Eye (tissue), 1 donor: ENCODE data around the gene HSPE1.
"Not testable (repeated sequence)": the region's sequence is repeated elsewhere in the genome, so short reads cannot be mapped to it uniquely, and the experiment has no call there.

Experiments used
- DNase-seq: peaks from one replicate; pipeline ENCODE4 v3.0.0-alpha.2; 2015

Gene HSPE1

GRCh38 chr2:197499594-197500502 lies at the start of gene HSPE1, which contains the start of gene HSPD1:
TSS of gene HSPE1 (plus strand) at chr2:197500379. CDS start at chr2:197500437, 58 bp downstream.
TSS of gene HSPD1 (minus strand) at chr2:197499840. CDS start at chr2:197498848, 992 bp downstream.
- peak; percentile 100 for DNase-seq

GRCh38 chr2:197450465-197450864 lies 49.7 kb upstream of the HSPE1 start:
- no peak for DNase-seq

- not testable (repeated sequence) for DNase-seq
Observed at GRCh38 chr2:197450935-197451358, 49.2 kb upstream of the HSPE1 start.

GRCh38 chr2:197452754-197453122 lies 47.4 kb upstream of the HSPE1 start:
- no peak for DNase-seq

GRCh38 chr2:197453123-197453913 lies 46.9 kb upstream of the HSPE1 start, which contains the start of gene COQ10B:
TSS of gene COQ10B (plus strand) at chr2:197453552. CDS start at chr2:197453561, 9 bp downstream.
- DNase-seq: peak; percentile 99

- no peak for DNase-seq
Observed at GRCh38 chr2:197453914-197454398, 46.2 kb upstream of the HSPE1 start.

GRCh38 chr2:197454923-197455322 lies 45.3 kb upstream of the HSPE1 start:
- DNase-seq: no peak

- no peak for DNase-seq
Observed at GRCh38 chr2:197455428-197455827, 44.8 kb upstream of the HSPE1 start.

GRCh38 chr2:197460649-197461048 lies 39.5 kb upstream of the HSPE1 start:
- DNase-seq: no peak

GRCh38 chr2:197461057-197461456 lies 39.1 kb upstream of the HSPE1 start:
- no peak for DNase-seq

- no peak for DNase-seq
Observed at GRCh38 chr2:197464175-197464574, 36.0 kb upstream of the HSPE1 start.

GRCh38 chr2:197472166-197472565 lies 28.0 kb upstream of the HSPE1 start:
- DNase-seq: no peak

- no peak for DNase-seq
Observed at GRCh38 chr2:197477797-197478196, 22.4 kb upstream of the HSPE1 start.

GRCh38 chr2:197480165-197481036 lies 19.8 kb upstream of the HSPE1 start:
- no peak for DNase-seq

GRCh38 chr2:197484248-197484647 lies 15.9 kb upstream of the HSPE1 start:
- DNase-seq: not testable (repeated sequence)

- no peak for DNase-seq
Observed at GRCh38 chr2:197486175-197486574, 14.0 kb upstream of the HSPE1 start.

- no peak for DNase-seq
Observed at GRCh38 chr2:197487385-197487784, 12.8 kb upstream of the HSPE1 start.

GRCh38 chr2:197495433-197496134 lies 4.6 kb upstream of the HSPE1 start:
- no peak for DNase-seq

GRCh38 chr2:197496695-197497094 lies 3.5 kb upstream of the HSPE1 start:
- no peak for DNase-seq

GRCh38 chr2:197497326-197497725 lies 2.9 kb upstream of the HSPE1 start:
- DNase-seq: no peak

- DNase-seq: peak; percentile 13
Observed at GRCh38 chr2:197498235-197498936, 1.8 kb upstream of the HSPE1 start.
